Left cardiac atrium (tissue), 4 donors: Measurements from ENCODE around the gene AK8. TPM values are rescaled to one million over a fixed set of nuclear protein-coding genes. Genes with fewer than 3 reads are reported as not detected.

ENCODE experiments used
- ATAC-seq, 2 donors: fragments of 200-7000 bp; cut with Tn5 transposase; one replicate each; pipeline ENCODE4 v1.9.1; 2020; ENCODE audit warnings: mild to moderate bottlenecking in 2 of 2, moderate library complexity in 2 of 2
- DNase-seq: peaks from one replicate; pipeline ENCODE4 v3.0.0-alpha.2; 2020
- intact Hi-C, 2 donors: fragments of 100-400 bp; cut with DNase I; formaldehyde crosslinking; loops; one replicate each; pipeline versions ENCODE4 v1.14.1 to v1.15.1; 2022 to 2023
- total RNA-seq, 2 donors: library from RNA; stranded (reverse); fragmentation: NEBNext Ultra II Directional; extraction: Animal tissue kit (Norgen Biotek cat#: 25700); gene quantifications; one replicate each; pipeline ENCODE4 v1.2.1, GENCODE V29; 2021
- donor health status: DM: no; HTN: yes; CAD: no.
- donor health status: DM: no; HTN: yes; CAD: no; lungs with severe emphysema.
- donor health status: DM: yes; HTN: yes; CAD: no.
- donor health status: Dilated cardiomyopathy.

Gene AK8
- total RNA-seq, 2 donors from 2014 or later = 0.18 to 0.32 TPM

DNA sequence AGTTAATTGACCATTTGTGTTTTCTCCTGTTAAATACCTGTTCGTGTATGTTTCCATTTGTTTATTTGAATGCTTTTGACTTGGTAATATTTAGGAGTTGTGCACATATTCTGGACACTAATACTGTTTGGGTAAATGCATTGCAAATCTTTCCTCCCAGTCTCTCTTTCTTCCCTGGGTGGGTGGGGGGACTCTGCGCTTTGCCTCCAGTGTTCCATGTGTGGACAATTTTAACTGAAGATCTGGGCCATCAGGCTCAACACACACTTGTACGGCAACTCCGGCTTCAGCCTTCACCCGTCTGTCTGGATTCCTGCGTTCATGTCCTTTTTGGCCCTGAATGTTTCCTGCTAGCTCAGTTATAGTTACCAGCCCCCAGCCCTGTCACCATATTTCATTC, 167.8 kb downstream of the AK8 start:
- intact Hi-C loops = no loop called here
- DNase-seq (no peak), ATAC-seq (no peak)

DNA sequence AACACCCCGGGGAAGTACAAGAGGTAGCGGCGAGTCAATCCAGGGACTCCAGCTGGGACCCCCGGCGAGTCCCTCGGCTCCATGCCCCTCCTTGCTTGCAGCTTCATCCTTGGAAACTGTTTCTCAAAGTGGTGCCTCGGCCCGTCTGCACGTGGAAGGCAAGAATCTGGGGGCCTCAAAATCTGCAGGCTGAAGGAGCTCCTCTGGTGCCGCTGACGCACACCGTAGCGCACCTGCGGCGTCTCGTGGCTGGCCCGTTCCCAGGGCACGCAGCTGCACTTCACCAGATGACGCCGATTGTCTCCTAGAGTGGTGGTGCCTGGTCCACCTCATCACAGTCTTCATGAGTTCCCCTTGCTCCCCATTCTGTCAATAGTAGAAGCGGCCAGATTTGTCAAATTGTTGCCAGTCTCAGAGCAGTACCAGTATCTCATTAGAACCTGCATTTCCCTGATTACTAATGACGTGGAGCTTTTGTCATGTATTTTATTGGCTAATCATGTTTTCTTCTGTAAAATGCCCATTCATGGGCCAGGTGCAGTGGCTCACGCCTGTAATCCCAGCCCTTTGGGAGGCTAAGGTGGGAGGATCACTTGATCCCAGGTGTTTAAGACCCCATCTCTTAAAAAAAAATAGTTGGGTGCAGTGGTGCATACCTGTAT, 169.2 kb downstream of the AK8 start:
- intact Hi-C loops = no loop called here
- ATAC-seq (no peak), DNase-seq (no peak)

DNA sequence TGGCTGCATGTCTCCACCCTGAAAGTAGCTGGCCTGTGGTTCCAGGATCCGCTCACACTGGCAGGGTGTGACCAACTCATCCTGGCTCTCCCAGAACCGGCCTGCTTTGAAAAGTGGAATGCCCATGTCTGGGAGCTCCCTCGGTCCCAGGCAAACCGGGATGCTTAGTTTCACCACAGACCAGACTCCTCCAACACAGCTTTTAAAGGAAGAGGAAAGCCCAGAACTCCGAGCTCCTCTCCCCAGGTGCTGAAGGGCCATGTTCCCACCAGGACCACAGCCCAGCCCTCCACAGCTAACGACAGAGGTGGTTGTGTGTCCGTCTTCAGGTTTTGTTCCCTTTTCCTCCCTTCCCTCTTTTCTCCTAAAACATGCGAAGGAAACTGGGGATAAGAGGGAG, 169.8 kb downstream of the AK8 start:
- DNase-seq = no peak
- no peak for ATAC-seq
- intact Hi-C loops = no loop called here

DNA sequence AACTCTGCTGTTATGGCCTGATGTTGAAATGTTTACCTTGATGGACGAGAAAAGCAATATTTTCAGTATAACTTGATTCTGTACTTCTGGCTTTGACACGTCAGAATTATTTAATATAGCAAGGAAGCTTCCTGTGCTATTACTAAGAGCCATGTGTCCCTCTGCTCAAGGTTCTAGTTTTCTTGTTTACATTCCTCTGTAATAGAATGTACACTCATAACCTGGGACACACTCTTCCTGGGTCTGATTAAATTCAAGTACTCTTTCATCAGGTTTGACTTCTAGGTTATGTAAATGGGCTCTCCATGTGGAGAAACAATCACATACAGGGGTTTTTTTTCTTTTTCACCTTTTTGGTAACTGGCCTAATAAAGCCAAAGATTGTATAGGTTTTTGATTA, 174.7 kb downstream of the AK8 start:
- ATAC-seq (no peak), DNase-seq (no peak)
- intact Hi-C loops = no loop called here

DNA sequence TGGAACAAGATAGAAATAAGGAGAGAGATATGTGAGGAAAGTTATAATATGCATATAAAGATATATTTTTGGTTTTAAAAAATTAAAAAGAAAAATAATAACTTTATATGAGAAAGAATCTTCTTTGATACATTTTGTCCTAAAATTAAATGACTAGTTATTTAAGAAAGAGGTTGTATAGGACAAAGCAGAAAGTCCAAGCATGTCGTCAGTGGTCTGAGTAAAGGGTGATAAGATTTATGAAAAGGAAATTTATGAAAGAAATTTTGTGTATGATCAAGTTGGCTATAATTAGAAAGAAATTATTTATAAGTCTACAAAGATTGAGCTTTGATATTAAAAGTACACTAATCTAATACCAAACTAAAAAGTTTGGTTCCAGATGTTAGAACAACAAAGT, 175.8 kb downstream of the AK8 start:
- DNase-seq = no peak
- ATAC-seq = no peak
- intact Hi-C loops = no loop called here

DNA sequence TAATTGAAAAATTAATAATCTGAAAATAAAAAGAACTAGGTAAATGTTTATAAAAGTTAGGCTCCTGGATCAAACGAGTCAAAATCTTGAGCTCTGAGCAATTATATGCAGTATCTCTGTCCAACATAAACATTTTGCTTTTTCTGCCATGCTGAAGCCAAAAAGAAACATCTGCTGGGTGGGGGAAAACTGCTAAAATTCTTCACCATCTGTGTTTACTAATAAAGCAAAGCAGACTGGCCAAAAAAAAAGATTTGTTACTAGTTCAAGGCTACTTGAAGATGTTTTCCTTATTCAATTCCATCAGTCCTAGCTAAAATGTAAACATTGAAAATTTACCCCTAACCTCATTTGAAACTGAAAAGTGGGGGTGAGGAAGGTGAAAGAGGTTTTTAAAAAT, 178.1 kb downstream of the AK8 start:
- DNase-seq = no peak
- intact Hi-C loops = no loop called here
- no peak for ATAC-seq

DNA sequence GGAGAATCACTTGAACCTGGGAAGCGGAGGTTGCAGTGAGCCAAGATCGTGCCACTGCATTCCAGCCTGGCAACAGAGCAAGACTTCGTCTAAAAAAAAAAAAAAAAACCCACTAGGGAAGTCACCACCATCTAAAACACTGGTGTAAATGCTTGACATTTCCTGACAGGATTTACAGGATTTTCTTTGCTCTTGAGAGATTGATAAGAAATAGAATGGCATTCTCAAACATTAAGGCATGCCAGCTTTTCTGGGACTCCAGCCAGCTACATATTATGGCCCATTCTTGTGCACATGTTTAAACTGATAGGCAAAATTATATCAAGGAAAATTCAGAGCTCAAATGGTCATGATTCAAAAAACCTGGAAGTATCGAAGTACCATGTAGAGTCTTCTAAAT, 179.1 kb downstream of the AK8 start:
- no peak for ATAC-seq
- DNase-seq = no peak
- intact Hi-C loops = no loop called here

DNA sequence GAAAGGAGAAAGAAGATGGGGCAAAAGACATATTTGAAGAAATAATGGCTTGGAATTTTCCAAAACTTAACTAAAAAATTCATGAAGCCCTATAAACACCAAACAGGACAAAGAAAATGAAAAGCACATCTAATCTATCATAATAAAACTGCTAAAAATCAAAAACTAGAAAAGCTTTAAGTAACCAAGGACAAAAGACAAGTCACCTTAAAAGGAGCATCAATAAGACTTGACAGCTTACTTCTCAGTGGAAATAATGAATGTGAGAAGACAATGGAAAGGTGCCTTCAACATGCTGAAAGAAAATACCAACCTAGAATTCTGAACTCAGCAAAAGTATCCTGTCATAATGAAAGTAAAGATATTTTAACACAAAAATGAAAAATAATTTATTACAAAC, 180.9 kb downstream of the AK8 start:
- intact Hi-C loops = no loop called here

DNA sequence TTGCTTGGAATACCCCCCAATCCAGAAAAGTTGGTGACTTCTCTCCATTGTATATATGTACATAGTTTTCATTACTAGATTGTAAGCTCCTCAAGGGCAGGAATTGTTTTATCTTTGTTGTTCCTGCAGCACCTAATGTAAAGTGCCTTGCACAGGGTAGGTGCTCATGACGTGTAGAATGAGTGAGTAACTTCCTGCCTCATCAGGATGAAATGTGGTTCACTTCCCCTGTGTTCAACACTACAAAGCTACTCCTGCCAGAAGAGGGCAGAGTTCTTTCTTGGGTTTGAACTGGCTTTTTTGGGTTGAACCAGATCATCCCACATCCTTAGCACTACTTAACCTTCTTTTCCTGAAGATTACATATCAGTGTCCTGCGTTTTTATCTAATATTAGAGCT, 183.9 kb downstream of the AK8 start:
- DNase-seq (no peak), ATAC-seq (no peak)
- intact Hi-C loops = no loop called here

More for the DNA sequence above, 180.9 kb downstream of the AK8 start:
- DNase-seq (no peak), ATAC-seq (no peak)

DNA sequence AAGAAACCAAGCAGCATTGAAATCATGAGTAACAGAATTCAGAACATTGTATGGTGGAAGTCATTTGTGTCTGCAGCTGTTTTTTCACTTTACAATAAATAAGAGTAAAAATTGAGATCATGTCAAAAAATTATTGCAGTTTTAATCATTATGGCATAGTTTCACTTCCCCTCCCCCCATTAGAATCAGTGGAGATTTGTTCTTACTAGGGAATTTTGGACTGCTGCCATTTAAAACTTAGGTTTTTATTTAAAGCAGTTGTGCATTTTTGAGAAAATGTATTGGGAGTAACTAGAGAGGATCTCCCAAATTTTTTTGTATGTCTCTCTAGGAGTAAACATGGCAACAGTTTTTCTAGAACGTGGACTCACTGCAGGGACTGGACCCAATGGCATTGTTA, 187.4 kb downstream of the AK8 start:
- DNase-seq (no peak), ATAC-seq (no peak)
- intact Hi-C loops = no loop called here

DNA sequence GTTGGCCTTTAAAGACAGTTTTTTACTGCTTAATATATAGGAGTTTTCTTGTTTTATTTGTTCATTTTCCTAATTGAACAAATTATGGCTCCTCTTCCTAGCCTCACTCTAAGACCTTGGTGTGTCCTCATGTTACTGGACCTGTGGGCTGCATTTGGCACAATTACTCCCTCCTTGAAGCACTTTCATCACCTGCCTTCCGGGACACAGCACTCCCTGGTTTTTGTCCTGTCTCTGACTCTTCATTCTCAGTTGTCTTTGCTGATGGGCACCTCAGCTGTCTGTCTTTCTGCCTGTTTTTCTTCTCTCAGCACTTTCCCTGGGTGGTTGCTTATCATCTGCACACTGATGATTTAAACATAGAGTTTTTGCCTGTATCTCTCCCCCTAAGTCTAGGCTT, 194.2 kb downstream of the AK8 start:
- intact Hi-C loops = loop anchor here in 1 of 2 donors (10.0 kb wide), 1 partner anchor 71 kb away; no protein-coding TSS in a partner anchor
- ATAC-seq (peak; percentile 49 to 70), DNase-seq (no peak)

DNA sequence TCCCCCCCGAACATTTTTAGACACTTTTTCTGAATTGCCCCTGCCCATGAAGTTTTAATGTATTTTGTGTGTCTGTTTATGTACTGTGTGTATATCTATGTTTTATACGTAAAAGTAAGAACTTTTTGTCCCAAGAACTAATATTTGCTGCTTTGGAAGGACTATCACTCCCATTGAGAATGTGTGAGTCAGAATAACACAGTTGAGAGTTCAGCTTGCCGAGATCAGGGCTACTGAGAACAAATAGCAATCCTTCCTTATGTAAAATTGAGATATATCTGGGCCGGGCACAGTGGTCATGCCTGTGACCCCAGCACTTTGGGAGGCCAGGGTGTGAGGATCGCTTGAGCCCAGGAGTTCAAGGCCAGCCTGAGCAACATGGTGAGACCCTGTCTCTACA, 196.5 kb downstream of the AK8 start:
- intact Hi-C loops = loop anchor here in 1 of 2 donors (10.0 kb wide), 1 partner anchor 73 kb away; no protein-coding TSS in a partner anchor
- DNase-seq = no peak
- no peak for ATAC-seq

DNA sequence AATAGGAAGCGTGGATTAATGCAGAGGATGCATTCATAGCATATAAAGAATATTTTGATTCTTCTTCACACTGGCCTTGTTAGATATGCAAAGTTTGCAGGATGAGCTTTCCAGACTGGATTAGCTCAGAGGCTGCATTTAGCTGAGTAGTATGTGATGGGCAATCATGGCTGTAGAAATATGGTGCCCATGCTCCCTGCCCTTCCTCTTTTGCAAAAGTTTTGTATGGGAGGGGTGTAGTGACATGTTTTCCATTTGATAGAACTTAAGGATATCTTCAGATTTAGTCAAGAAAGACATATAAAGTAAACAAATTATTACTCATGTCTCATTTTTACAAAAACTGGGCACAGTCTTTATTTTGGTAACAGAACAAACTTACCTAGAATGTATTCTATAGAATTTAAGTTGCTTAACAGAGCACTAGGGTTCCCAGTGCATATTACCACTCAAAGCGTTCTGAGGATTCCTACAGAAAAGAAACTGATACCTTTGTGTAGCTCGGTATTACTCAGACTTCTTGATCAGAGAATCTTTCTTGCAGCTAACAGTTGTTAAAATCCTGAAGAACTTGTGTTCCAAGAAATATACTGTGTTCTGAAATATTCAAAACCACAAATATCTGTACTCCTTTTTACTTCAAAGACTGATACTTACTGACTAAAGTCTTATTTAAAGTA, 198.0 kb downstream of the AK8 start:
- intact Hi-C loops = loop anchor here in 1 of 2 donors (10.0 kb wide), 1 partner anchor 75 kb away; no protein-coding TSS in a partner anchor
- ATAC-seq = no peak
- no peak for DNase-seq

DNA sequence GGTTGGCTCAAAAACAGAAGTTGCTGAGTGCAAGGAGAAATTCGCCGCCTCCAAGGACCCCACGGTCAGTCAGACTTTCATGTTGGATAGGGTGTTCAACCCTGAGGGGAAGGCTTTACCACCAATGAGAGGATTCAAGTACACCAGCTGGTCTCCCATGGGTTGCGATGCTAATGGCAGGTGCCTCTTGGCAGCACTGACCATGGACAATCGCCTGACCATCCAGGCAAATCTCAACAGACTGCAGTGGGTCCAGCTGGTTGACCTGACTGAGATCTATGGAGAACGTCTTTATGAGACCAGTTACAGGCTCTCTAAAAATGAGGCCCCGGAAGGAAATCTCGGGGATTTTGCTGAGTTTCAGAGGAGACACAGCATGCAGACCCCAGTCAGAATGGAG, 200.1 kb downstream of the AK8 start:
- intact Hi-C loops = no loop called here
- DNase-seq (no peak), ATAC-seq (no peak)

Other genes with a start within 250 kb of the AK8 start
- 1 to 10 TPM; 5.2 to 7.9 TPM for gene DDX31, start 208.3 kb downstream of the AK8 start, total RNA-seq
- gene GTF3C4, start 207.8 kb downstream of the AK8 start, total RNA-seq = 1 to 10 TPM; 8.1 to 9.2 TPM
- gene SPACA9, start 614 bp upstream of the AK8 start, total RNA-seq = 1 to 10 TPM; 5.4 to 6.5 TPM
- gene TSC1, start 66.3 kb upstream of the AK8 start, total RNA-seq = 10 to 100 TPM; 25.3 to 30.5 TPM
- gene GFI1B, start 100.4 kb upstream of the AK8 start, total RNA-seq = under 1 TPM in 1 of 2 donors, not detected in 1; 0.12 TPM
- gene GTF3C5, start 152.7 kb upstream of the AK8 start, total RNA-seq = 10 to 100 TPM; 30.9 to 35.2 TPM
- gene CEL, start 183.7 kb upstream of the AK8 start, total RNA-seq = 1 to 10 TPM; 2.5 to 8.8 TPM
- 10 to 100 TPM; 27.0 to 29.3 TPM for gene RALGDS, start 243.0 kb upstream of the AK8 start, total RNA-seq